HT1080 (cell line): ENCODE data around the gene FGF8. TPM values are rescaled to one million over a fixed set of nuclear protein-coding genes. Genes with fewer than 3 reads are reported as not detected.

Experiments
- DNase-seq: peaks from one replicate; pipeline ENCODE4 v3.0.0-alpha.2; 2015; ENCODE audit warnings: low read depth
- total RNA-seq: library from RNA; depleted of rRNA; stranded (reverse); fragments of >200 nt; shearing (Covaris generic); gene quantifications from 2 replicates; pipeline ENCODE4 v1.2.3, GENCODE V29; 2014; rRNA removed

Gene FGF8
- total RNA-seq, 1 experiment from 2014 or later: not detected

DNA sequence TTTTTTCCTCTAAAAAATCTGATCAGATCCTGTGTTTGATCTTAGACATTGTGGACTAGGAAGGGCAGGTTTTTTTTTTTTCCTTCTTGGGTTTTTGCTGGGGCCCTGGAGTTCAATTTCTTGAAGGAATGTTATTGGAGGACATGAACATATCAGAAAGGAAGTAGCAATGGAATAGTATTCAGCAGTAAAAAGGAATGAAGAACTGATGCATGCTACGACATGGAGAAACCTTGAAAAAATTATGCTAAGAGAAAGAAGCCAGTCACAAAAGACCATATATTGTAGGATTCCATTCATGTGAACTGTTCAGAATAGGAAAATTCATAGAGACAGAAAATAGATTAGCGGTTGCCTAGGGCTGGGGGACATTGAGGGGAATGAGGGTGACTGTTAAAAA is 34.0 kb downstream of the FGF8 start:
- DNase-seq: no peak

DNA sequence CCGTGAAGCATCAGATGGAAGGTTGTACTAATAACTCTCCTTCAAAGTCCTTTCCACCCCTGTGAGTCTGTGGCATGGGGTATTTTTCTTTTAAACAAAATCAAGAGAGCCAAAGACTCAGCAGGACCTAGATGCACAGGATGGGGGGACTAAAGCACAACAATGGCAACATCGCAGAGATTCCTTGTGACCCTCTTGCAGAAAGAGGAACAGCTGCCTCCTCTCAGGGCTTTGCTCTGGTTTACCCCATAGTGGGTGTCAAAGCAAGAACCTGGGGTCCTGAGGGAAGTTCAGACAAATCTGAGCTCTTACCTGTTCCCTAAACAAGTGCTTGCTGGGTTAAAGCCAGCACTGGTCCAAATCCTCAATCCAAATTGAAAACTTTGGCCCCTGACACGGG is 39.2 kb downstream of the FGF8 start:
- DNase-seq: no peak

DNA sequence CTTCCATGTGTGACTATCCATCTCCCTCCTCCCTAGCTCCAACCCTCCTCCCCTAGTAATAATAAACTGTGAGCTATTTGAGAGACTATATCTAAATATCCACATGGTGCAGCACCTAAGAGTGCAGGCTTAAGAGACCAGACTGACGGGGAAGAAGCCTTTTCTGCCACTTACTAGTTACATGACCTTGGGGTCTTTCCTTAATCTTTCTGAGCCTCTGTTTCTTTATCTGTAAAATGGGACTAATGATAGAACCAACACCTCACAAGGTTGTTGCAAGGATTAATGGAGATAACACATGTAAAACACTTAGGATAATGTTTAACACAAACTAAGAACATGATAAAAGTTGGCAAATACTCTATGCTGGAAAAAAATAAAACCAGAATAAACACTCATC is 43.8 kb downstream of the FGF8 start:
- DNase-seq: no peak

DNA sequence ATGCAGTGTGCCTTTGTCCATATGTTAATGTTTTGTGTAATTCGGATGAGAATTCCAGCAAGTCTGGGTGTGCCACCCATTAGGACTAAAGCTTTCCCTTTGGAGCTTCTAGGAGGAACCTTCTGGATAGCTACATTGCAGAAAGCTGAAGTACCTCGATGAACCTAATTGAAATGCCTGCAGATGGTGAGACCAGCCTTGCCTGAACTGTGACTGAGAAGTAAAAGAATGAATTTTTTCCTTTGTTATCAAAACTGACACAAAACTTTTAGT is 49.9 kb downstream of the FGF8 start:
- DNase-seq: no peak

DNA sequence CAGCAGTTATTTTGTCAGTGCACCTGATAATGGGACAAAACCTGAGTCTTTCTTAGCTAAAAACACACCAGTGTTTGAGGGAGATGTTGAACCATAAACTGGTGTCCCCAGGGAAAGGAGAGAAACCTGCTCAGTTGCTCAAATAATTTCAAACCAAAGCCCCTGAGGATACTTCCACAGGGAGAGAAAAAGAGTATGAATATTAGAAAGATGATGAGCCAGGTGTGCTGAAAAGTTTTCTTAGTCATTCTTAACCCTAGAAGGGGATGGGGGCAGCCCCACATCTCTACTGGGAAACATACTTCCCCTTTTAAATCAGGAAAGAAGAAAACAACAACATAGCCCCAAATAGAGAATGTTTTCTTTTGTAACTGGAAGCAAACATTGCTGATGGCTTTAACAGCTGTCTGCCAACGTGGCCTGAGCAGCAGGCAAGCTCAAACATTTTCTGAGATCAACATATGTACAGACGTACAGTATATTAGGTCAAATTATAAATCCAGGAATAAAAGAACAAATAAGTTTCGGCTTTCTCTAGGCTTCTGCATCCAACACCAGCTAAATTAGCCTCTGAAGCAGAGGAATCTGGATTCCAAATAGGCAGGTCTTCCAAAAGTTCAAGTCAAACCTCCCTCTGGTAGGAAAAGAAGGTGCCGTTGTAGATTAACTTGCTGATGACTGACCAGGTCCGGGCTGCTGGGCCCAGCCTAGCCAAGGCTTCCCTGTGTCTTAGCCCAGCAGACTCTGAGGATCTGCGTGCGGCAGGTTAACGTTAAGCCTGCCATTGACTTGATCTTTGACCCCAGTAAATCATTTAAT is 50.4 kb downstream of the FGF8 start:
- DNase-seq: no peak

DNA sequence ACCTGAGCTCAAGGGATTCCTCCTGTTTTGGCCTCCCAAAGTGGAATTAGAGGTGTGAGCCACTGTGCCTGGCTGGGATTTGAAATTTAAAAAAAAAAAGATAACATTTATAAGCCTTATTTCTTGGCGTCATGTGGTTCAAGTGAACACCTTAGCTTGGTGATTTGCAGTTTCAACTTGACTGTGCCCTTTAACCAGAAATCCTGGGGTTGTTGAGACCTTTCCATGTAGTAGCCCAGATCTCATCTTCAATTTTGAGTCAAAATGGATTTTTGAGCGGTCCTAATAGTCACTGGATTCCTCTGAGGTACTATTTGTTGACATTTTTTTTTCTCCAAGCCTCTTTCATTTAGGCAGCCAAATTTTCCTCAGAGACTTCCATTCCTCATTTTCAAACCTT is 51.5 kb downstream of the FGF8 start:
- DNase-seq: no peak

DNA sequence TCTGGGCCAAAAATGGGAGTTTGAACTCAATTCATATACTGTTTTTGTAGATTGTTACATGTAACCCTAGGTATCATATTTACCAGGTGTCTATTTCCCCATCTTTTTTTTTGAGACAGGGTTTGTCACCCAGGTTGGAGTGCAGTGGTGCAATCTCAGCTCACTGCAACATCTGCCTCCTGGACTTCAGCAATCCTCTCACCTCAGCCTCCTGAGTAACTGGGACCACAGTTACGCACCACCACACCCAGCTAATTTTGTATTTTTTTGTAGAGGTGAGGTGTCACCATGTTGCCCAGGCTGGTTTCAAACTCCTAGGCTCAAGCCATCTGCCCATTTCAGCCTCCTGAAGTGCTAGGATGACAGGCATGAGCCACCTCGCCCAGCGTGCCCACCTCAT is 52.7 kb downstream of the FGF8 start:
- no peak for DNase-seq

DNA sequence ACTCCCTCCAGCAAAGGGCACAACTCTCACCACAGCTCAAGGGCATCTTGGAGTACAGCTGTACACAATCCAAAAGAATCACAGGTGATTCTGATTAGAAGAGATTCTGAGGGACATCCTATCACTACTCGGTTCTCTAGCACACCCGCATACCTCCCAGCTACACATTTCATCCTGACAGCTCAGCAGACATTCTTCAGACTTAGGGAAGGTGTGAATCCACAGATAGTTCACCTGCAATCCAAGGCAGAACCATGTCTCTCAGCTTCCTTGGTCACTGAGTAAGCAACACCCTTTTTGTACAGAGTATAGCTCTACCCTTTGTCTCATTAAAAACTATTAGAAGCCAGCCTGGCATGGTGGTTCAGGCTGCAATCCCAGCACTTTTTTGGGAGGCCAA is 54.1 kb downstream of the FGF8 start:
- no peak for DNase-seq

DNA sequence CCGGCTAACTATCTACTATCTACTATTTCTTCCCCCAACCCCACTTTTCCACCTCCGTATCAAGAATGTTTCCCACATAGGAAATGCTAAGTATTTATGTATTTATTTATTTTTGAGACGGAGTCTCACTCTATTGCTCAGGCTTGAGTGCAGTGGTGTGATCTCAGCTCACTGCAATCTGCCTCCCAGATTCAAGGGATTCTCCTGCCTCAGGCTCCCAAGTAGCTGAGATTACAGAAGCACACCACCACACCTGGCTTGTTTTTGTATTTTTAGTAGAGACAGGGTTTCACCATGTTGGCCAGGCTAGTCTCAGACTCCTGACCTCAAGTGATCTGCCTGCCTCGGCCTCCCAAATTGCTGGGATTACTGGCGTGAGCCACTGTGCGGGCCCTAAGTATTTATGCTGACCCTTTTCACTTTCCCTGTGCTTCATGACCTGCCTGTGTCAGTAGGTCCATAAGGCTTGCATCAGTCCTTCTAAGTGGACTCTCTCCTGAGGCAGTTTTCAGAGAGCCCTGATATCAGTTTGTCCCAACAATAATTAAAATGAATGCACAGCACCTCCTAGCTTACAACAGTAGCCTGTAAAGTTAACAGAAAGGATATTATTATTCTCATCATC is 55.2 kb downstream of the FGF8 start:
- DNase-seq: no peak

Other genes starting within 250 kb of the FGF8 start
- gene POLL, start 187.9 kb downstream of the FGF8 start, total RNA-seq: 12.4 and 14.0 TPM in 2 replicates
- gene DPCD, start 187.8 kb downstream of the FGF8 start, total RNA-seq: 33.4 and 36.2 TPM in 2 replicates
- gene FBXW4, start 80.9 kb downstream of the FGF8 start, total RNA-seq: 5.9 and 7.9 TPM in 2 replicates
- gene NPM3, start 7.3 kb upstream of the FGF8 start, total RNA-seq: 112 and 140 TPM in 2 replicates
- gene OGA, start 42.3 kb upstream of the FGF8 start, total RNA-seq: 42.5 and 45.6 TPM in 2 replicates
- 1.2 TPM in 1 of 2 replicates, not detected in the other for gene KCNIP2, start 67.7 kb upstream of the FGF8 start, total RNA-seq